Upper lobe of right lung (tissue), 1 donor: ENCODE measurements around the gene LETM1. TPM values are rescaled to one million over a fixed set of nuclear protein-coding genes. Genes with fewer than 3 reads are reported as not detected.

Source experiments
- ATAC-seq: fragments of 200-7000 bp; cut with Tn5 transposase; one replicate; pipeline ENCODE4 v1.9.1; 2020; ENCODE audit warnings: mild to moderate bottlenecking, moderate library complexity
- DNase-seq: peaks from one replicate; pipeline ENCODE4 v3.0.0-alpha.2; 2020
- H3K27ac ChIP-seq: fragments of 200-600 bp; one replicate; pipeline ENCODE4 v1.8.0; 2022
- H3K27me3 ChIP-seq: fragments of 200-600 bp; one replicate; pipeline ENCODE4 v1.8.0; 2022; ENCODE audit warnings: mild to moderate bottlenecking
- H3K36me3 ChIP-seq: fragments of 200-600 bp; one replicate; pipeline ENCODE4 v1.8.0; 2022
- H3K4me1 ChIP-seq: fragments of 200-600 bp; one replicate; pipeline ENCODE4 v1.8.0; 2022
- H3K4me3 ChIP-seq: fragments of 200-600 bp; one replicate; pipeline ENCODE4 v1.8.0; 2022; ENCODE audit warnings: mild to moderate bottlenecking
- H3K9me3 ChIP-seq: fragments of 200-600 bp; one replicate; pipeline ENCODE4 v1.8.0; 2022
- CTCF ChIP-seq: fragments of 200-600 bp; IDR thresholded peaks from one replicate; pipeline ENCODE4 v1.8.0; 2022; ENCODE audit warnings: antibody characterized with exemption
- intact Hi-C: fragments of 100-400 bp; cut with DNase I; formaldehyde crosslinking; loops from one replicate; pipeline ENCODE4 v1.11.0; 2022
- total RNA-seq: library from RNA; stranded (reverse); fragmentation: NEBNext Ultra II Directional; extraction: Animal tissue kit (Norgen Biotek cat#: 25700); gene quantifications from one replicate; pipeline ENCODE4 v1.2.1, GENCODE V29; 2021
- donor health status: DM: no; HTN: yes; CAD: no; lungs with severe emphysema.

Gene LETM1
- total RNA-seq, 1 donor from 2014 or later: 39.5 TPM

GRCh38 chr4:1856943-1857699, 1.2 kb upstream of the LETM1 start:
- intact Hi-C loops: no loop called here

DNA sequence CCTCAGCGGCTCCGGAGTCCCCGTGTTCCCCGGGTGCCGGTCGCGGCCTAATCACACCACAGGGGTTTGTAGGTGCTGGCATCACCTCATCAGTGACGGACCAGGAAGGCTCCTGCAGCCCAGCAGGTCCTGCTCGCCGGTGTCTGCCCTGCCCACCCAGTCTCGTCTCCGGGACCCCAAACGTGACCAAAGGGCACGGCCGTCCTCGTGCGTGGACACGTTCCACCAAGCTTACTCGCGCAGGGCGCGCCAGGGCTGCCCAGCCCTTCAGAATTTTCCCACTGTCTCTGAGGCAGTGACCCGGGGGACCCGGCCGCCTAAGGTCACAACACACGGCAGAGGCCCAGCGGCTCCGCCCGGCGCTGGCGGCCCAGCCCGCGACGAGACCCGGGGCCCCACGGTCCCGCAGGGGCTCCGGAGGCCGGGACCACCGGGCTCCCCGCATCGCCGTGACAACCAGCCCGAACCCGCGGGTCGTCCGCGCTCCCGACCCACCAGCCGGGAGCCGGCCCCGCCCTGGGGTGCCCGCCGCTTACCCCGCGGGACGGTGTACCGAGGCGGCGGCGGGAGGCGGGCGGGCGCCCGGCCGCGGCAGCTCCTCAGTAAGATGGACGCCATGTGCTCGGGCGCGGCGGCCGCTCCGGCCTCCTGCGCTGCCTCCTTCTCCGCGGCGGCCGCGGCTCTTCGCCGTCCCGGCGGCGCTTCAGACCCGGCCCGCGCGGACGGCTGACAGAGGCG, 454 bp downstream of the LETM1 start:
- H3K4me3 ChIP-seq: peak overlapping the region; percentile 93
- H3K27me3 ChIP-seq: no peaks in the 10 kb centered on the region
- ATAC-seq (peak; percentile 45), DNase-seq (peak; percentile 73)
- H3K4me1 ChIP-seq: peaks cover 13% of the 10 kb centered on the region
- H3K27ac ChIP-seq: peak overlapping the region; percentile 85
- intact Hi-C loops: no loop called here
- no peaks in the 10 kb centered on the region for H3K9me3 ChIP-seq
- no peaks in the 10 kb centered on the region for H3K36me3 ChIP-seq
- TF ChIP-seq CTCF: no peak

More at GRCh38 chr4:1856943-1857699, 1.2 kb upstream of the LETM1 start:
- no peaks in the 10 kb centered on the region for H3K9me3 ChIP-seq
- H3K27me3 ChIP-seq: no peaks in the 10 kb centered on the region
- peaks cover 8% of the 10 kb centered on the region for H3K4me1 ChIP-seq
- H3K36me3 ChIP-seq: no peaks in the 10 kb centered on the region
- peak overlapping the region; percentile 85 for H3K27ac ChIP-seq
- DNase-seq: no peak
- no peak for TF ChIP-seq CTCF
- ATAC-seq: peak; percentile 2
- peak overlapping the region; percentile 93 for H3K4me3 ChIP-seq

DNA sequence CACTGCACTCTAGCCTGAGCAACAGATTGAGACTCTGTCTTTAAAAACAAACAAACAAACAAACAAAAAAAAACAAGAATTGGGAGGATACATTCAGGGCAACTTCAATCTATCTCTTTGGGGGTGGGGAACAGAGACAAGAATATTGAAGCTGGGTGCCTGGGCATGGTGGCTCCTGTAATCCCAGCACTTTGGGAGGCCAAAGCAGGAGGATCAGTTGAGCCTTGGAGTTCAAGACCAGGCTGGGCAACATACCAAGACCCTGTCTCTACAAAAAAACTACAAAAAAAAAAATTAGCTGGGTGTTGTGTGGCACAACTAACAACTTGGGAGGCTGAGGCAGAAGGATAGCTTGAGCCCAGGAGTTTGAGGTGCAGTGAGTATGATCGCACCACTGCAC, 1.2 kb downstream of the LETM1 start:
- Histone ChIP-seq H3K9me3 (no peaks in the 10 kb centered on the region), H3K27me3 (no peaks in the 10 kb centered on the region), H3K4me3 (peak overlapping the region; percentile 93), H3K36me3 (no peaks in the 10 kb centered on the region), H3K4me1 (peaks cover 13% of the 10 kb centered on the region), H3K27ac (peak overlapping the region; percentile 85)
- intact Hi-C loops: no loop called here
- ATAC-seq (no peak), DNase-seq (no peak)
- TF ChIP-seq CTCF: no peak

DNA sequence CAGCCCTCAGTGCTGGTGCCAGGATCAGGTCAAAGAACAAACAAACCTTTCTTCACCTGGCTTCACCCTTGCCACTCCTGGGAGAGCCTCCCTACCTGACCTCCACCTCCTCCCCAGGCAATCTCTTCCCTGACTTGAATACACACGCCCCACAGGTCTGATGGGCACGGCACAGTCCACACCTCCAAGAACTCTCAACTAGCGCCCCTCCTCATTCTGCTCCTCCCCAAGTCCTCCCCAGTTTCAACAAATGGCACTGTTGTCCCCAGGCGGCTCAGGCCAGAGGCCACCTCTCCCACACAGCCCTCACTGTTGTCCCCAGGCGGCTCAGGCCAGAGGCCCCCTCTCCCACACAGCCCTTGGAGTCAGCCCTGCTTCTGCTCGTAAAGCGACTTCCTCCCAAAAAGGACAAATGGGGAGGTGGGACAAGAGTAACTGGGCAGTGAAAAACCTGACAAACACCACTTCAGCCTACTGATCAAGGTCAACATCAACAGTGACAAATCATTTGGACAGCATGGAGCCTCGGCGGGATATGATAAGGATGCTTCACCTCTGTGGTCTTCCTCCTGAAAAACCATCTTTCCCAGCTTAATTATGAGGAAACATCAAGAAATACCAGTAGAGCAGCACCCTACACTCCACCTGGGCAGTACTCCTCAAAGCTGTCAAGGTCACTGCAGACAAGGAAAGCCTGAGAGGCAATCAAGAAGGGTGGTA, 2.9 kb downstream of the LETM1 start:
- no peak overlapping the region for H3K4me3 ChIP-seq
- intact Hi-C loops: no loop called here
- no peaks in the 10 kb centered on the region for H3K9me3 ChIP-seq
- peaks cover 13% of the 10 kb centered on the region for H3K4me1 ChIP-seq
- DNase-seq (no peak), ATAC-seq (no peak)
- no peaks in the 10 kb centered on the region for H3K27me3 ChIP-seq
- peaks cover 5% of the 10 kb centered on the region for H3K36me3 ChIP-seq
- H3K27ac ChIP-seq: no peak overlapping the region
- TF ChIP-seq CTCF: no peak

- intact Hi-C loops: no loop called here
- no peaks in the 10 kb centered on the region for H3K9me3 ChIP-seq
- H3K27me3 ChIP-seq: no peaks in the 10 kb centered on the region
- no peak for TF ChIP-seq CTCF
- no peak overlapping the region for H3K4me3 ChIP-seq
- no peak for ATAC-seq
- DNase-seq: no peak
- peaks cover 16% of the 10 kb centered on the region for H3K36me3 ChIP-seq
- H3K4me1 ChIP-seq: peaks cover 13% of the 10 kb centered on the region
- H3K27ac ChIP-seq: no peak overlapping the region
These were observed 4.2 kb downstream of the LETM1 start for GRCh38 chr4:1851575-1852410.
